Activated CD4-positive, alpha-beta memory T cell treated with anti-CD3 and anti-CD28 coated beads, Interleukin-2, amount 10 ng/mL, durations not matched to agents 7 days and 5 days (primary cell): ENCODE data around the gene GABRB1. TPM values are rescaled to one million over a fixed set of nuclear protein-coding genes. Genes with fewer than 3 reads are reported as not detected.

Source experiments
- CTCF ChIA-PET: fragments of 350-600 bp; sonication (Branson Sonifier 250); formaldehyde crosslinking; loops from one replicate; lab custom pipeline; 2021; ENCODE audit warnings: antibody characterized with exemption, inconsistent platforms; lab: Charles Lee
- POLR2A ChIA-PET: fragments of 350-600 bp; sonication (Branson Sonifier 250); formaldehyde crosslinking; loops from one replicate; lab custom pipeline; 2021; ENCODE audit warnings: antibody characterized with exemption; lab: Charles Lee
- DNase-seq: peaks from one replicate; pipeline ENCODE4 v3.0.0-alpha.2; 2020
- H3K27ac Mint-ChIP-seq: one replicate; pipeline ENCODE4 v1.8.0; 2021; ENCODE audit warnings: mild to moderate bottlenecking, mixed read lengths
- H3K27me3 Mint-ChIP-seq: one replicate; pipeline ENCODE4 v1.8.0; 2021; ENCODE audit warnings: mixed read lengths
- H3K36me3 Mint-ChIP-seq: one replicate; pipeline ENCODE4 v1.8.0; 2021; ENCODE audit warnings: low read depth, mixed read lengths
- H3K4me1 Mint-ChIP-seq: one replicate; pipeline ENCODE4 v1.8.0; 2021; ENCODE audit warnings: mixed read lengths
- H3K4me3 Mint-ChIP-seq: one replicate; pipeline ENCODE4 v1.8.0; 2021; ENCODE audit warnings: mild to moderate bottlenecking, mixed read lengths
- H3K9me3 Mint-ChIP-seq: one replicate; pipeline ENCODE4 v1.8.0; 2021; ENCODE audit warnings: mixed read lengths
- total RNA-seq, 2 experiments: library from RNA; stranded (reverse); gene quantifications; one replicate each; pipeline ENCODE4 v1.2.3, GENCODE V29; 2021

GABRB1 gene
- total RNA-seq, 2 experiments from 2014 or later = not detected

- ChIA-PET CTCF (no interaction called here), POLR2A (no interaction called here)
- H3K27me3 Mint-ChIP-seq = peaks cover 2% of the 10 kb centered on the region
- no peaks in the 10 kb centered on the region for H3K9me3 Mint-ChIP-seq
- H3K27ac Mint-ChIP-seq = no peak overlapping the region
- DNase-seq = no peak
- H3K4me3 Mint-ChIP-seq = no peak overlapping the region
- H3K4me1 Mint-ChIP-seq = peaks cover 23% of the 10 kb centered on the region
- peaks cover 3% of the 10 kb centered on the region for H3K36me3 Mint-ChIP-seq
Measured at GRCh38 chr4:47466056-47466785, 434.9 kb downstream of the GABRB1 start.

- H3K9me3 Mint-ChIP-seq = no peaks in the 10 kb centered on the region
- no peak for DNase-seq
- ChIA-PET POLR2A (interaction anchor here (1.0 kb wide), 1 partner anchor 12 kb away, joined by 3 read pairs; no protein-coding TSS in a partner anchor), CTCF (interaction anchor here (1.5 kb wide), 1 partner anchor 32 kb away, joined by 3 read pairs; no protein-coding TSS in a partner anchor)
- peaks cover 7% of the 10 kb centered on the region for H3K27me3 Mint-ChIP-seq
- H3K4me3 Mint-ChIP-seq = no peak overlapping the region
- peaks cover 1% of the 10 kb centered on the region for H3K4me1 Mint-ChIP-seq
- H3K27ac Mint-ChIP-seq = no peak overlapping the region
- no peaks in the 10 kb centered on the region for H3K36me3 Mint-ChIP-seq
Measured at GRCh38 chr4:47468706-47469365, 437.5 kb downstream of the GABRB1 start.

DNA sequence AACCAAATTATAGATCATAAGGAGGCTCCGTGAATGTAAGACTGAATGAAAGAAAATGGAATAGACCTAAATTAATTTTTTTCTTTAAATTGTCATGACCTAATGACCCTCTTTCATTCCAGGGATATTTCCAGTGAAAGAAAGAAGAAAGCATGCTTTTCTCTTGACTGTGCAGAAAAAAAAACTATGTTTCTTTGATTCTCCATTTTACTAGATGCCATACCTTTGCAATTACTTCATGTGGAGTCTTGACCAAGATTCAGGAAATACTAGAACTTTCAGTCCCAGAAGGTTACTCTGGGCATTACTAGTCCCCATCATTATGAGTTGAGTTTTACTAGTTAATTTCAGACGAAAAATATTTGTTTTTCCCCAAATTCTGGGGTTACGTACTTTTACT, 438.6 kb downstream of the GABRB1 start:
- H3K27ac Mint-ChIP-seq = no peak overlapping the region
- H3K27me3 Mint-ChIP-seq = peaks cover 10% of the 10 kb centered on the region
- ChIA-PET CTCF (no interaction called here), POLR2A (no interaction called here)
- no peaks in the 10 kb centered on the region for H3K36me3 Mint-ChIP-seq
- no peaks in the 10 kb centered on the region for H3K9me3 Mint-ChIP-seq
- no peak overlapping the region for H3K4me3 Mint-ChIP-seq
- DNase-seq = no peak
- H3K4me1 Mint-ChIP-seq = no peaks in the 10 kb centered on the region

DNA sequence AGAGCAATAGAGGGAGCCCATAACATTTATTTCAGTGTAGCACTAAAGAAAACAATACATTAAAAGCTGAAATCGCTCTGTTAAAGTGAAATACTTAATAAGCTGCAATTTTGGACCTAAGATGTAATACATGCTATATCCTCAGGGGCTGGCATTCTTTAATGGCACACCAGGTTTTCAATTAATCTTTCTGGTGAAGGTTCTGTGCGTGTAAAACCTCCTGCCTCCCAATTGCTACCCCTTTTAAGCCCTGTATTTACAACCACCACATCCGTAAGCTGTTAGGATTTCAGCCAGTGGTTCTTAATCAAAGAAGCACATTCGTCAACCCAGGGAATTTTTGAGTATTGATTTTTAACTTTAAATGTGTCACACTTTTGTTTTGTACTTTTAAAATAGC, 439.7 kb downstream of the GABRB1 start:
- H3K27ac Mint-ChIP-seq = no peak overlapping the region
- ChIA-PET POLR2A (no interaction called here), CTCF (no interaction called here)
- no peak overlapping the region for H3K4me3 Mint-ChIP-seq
- no peaks in the 10 kb centered on the region for H3K9me3 Mint-ChIP-seq
- DNase-seq = no peak
- peaks cover 12% of the 10 kb centered on the region for H3K27me3 Mint-ChIP-seq
- H3K4me1 Mint-ChIP-seq = no peaks in the 10 kb centered on the region
- no peaks in the 10 kb centered on the region for H3K36me3 Mint-ChIP-seq

DNA sequence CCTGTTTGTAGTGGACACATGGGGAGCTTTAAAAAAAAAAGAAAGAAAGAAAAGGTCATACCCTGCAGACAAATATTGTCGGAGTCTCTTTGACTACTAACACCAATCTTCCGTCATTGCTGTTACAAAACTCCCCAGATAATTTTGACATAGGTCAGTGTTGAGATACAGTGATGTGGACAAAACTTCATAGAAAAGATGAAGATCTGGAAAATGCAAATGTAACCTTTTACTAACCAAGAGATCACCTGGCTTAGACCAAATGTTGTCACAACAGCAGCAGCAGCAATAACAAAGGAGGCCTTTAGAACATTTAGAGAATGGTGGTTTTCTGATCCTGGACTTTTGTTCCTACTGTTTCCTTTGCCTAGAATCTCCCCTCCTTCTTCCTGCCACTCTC, 440.2 kb downstream of the GABRB1 start:
- Mint-ChIP-seq H3K4me3 (no peak overlapping the region), H3K36me3 (no peaks in the 10 kb centered on the region), H3K27ac (no peak overlapping the region), H3K27me3 (peaks cover 12% of the 10 kb centered on the region), H3K9me3 (no peaks in the 10 kb centered on the region), H3K4me1 (no peaks in the 10 kb centered on the region)
- no peak for DNase-seq
- ChIA-PET CTCF (no interaction called here), POLR2A (interaction anchor here (1.4 kb wide), 1 partner anchor 9 kb away, joined by 4 read pairs; the partner anchor contains the start of gene COMMD8)

DNA sequence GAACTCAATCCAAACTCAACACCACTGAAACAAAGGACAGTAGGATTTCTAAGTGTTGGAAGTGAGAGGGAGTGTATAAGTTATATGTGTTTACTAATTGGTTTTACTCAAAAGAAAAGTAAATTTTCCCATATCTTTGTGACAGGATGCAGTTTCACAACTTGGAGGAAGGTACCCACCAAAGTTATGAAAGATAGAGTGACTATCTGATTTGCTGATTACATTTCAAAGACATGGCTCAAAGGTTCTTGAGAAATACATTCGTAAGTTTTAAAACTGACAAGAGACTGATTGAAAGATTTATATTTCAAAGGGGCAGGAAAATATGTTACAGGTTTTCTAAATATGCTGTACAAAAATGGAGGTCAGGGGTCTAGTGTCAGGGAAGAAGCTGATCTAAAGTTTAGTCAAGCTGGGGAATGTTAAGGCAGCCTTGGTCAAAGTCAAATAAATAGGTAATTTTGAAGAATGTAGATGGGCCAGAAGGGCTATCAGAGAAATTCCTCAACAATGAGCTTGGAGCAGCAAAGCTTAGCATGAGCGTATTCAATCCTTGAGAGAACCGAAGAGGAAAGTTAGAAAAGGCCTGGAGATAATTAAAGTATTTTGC, 441.9 kb downstream of the GABRB1 start:
- Mint-ChIP-seq H3K4me1 (no peaks in the 10 kb centered on the region), H3K4me3 (no peak overlapping the region), H3K27me3 (peaks cover 12% of the 10 kb centered on the region), H3K36me3 (no peaks in the 10 kb centered on the region), H3K27ac (no peak overlapping the region), H3K9me3 (no peaks in the 10 kb centered on the region)
- DNase-seq = no peak
- CTCF ChIA-PET = interaction anchor here (0.9 kb wide), 1 partner anchor 12 kb away, joined by 3 read pairs; the partner anchor contains the start of gene ATP10D
- POLR2A ChIA-PET = interaction anchor here (1.4 kb wide), 1 partner anchor 10 kb away, joined by 4 read pairs; the partner anchor contains the start of gene COMMD8

DNA sequence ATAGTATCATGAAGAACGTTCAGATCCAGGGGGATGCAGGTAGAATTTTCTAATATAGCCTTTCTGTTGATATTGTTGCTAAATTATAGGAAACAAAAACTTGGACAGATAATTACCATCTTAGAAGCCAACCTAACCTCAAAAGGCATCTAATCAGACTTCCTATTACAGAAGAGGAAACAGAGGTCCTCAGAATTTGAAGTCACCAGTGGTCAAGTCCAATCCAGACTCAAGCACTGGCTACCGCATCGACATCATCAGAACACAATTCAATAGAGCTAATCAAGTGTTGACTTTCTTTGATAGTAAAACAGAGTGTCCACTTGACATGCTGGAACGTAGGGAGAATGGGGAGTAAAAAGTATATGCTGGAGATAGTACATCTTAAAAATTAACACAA, 443.4 kb downstream of the GABRB1 start:
- peaks cover 14% of the 10 kb centered on the region for H3K27me3 Mint-ChIP-seq
- H3K9me3 Mint-ChIP-seq = no peaks in the 10 kb centered on the region

GRCh38 chr4:47475411-47475810, 444.0 kb downstream of the GABRB1 start:
- Mint-ChIP-seq H3K27me3 (peaks cover 16% of the 10 kb centered on the region), H3K4me3 (no peak overlapping the region), H3K36me3 (no peaks in the 10 kb centered on the region), H3K4me1 (no peaks in the 10 kb centered on the region), H3K9me3 (no peaks in the 10 kb centered on the region), H3K27ac (no peak overlapping the region)
- ChIA-PET POLR2A (interaction anchor here (1.7 kb wide), 1 partner anchor 12 kb away, joined by 4 read pairs; the partner anchor contains the start of gene COMMD8), CTCF (no interaction called here)
- DNase-seq = no peak

More for the DNA sequence above, 443.4 kb downstream of the GABRB1 start:
- no peak overlapping the region for H3K27ac Mint-ChIP-seq
- CTCF ChIA-PET = no interaction called here
- H3K36me3 Mint-ChIP-seq = no peaks in the 10 kb centered on the region
- POLR2A ChIA-PET = interaction anchor here (1.7 kb wide), 1 partner anchor 11 kb away, joined by 4 read pairs; the partner anchor contains the start of gene COMMD8
- DNase-seq = no peak
- H3K4me1 Mint-ChIP-seq = no peaks in the 10 kb centered on the region
- no peak overlapping the region for H3K4me3 Mint-ChIP-seq

Other genes starting within 250 kb of the GABRB1 start
- gene COX7B2, start 122.3 kb upstream of the GABRB1 start, total RNA-seq = not detected
- gene GABRA4, start 38.0 kb upstream of the GABRB1 start, total RNA-seq = not detected